Astrocyte (in vitro differentiated cells and primary cell): Measurements from ENCODE around the gene PADI3.

Experiments used
- EZH2 ChIP-seq: IDR thresholded peaks from 2 replicates; pipeline ENCODE4 v1.6.1; 2012; ENCODE audit warnings: mild to moderate bottlenecking, low read length, inconsistent platforms; ENCODE audit not compliant: insufficient read depth
- TF ChIP-seq, protein P1 (sequence below): IDR thresholded peaks from 2 replicates; pipeline ENCODE4 v1.5.1; 2011; ENCODE audit warnings: low read depth, mild to moderate bottlenecking, inconsistent platforms, low read length, moderate library complexity; ENCODE audit not compliant: insufficient read depth

DNA sequence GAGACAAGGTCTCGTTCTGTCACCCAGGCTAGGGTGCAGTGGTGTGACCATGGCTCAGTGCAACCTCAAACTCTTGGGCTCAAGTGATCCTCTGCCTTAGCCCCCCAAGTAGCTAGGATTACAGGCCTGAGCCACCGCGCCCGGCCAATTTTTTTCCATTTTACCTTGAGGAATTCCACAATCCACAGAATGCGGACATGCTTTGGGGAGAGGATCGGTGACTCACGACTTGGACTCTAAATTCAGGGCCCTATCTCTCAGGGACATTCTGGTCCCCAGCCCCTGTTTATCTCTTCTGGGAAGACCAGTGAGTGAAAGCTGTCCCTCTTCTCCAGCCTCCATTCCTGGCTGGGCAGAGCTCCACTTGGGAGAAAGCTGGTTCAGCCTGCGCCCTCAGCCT lies 38.7 kb upstream of the PADI3 start:
- TF ChIP-seq, protein P1, sequence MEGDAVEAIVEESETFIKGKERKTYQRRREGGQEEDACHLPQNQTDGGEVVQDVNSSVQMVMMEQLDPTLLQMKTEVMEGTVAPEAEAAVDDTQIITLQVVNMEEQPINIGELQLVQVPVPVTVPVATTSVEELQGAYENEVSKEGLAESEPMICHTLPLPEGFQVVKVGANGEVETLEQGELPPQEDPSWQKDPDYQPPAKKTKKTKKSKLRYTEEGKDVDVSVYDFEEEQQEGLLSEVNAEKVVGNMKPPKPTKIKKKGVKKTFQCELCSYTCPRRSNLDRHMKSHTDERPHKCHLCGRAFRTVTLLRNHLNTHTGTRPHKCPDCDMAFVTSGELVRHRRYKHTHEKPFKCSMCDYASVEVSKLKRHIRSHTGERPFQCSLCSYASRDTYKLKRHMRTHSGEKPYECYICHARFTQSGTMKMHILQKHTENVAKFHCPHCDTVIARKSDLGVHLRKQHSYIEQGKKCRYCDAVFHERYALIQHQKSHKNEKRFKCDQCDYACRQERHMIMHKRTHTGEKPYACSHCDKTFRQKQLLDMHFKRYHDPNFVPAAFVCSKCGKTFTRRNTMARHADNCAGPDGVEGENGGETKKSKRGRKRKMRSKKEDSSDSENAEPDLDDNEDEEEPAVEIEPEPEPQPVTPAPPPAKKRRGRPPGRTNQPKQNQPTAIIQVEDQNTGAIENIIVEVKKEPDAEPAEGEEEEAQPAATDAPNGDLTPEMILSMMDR: no peak
- TF ChIP-seq EZH2: no peak
